Measurements from ENCODE around the gene URGCP. TPM values are rescaled to one million over a fixed set of nuclear protein-coding genes. Genes with fewer than 3 reads are reported as not detected.

The URGCP gene
- total RNA-seq, 3 donors from 2014 or later = 51.0 to 64.8 (median 60.4) TPM

DNA sequence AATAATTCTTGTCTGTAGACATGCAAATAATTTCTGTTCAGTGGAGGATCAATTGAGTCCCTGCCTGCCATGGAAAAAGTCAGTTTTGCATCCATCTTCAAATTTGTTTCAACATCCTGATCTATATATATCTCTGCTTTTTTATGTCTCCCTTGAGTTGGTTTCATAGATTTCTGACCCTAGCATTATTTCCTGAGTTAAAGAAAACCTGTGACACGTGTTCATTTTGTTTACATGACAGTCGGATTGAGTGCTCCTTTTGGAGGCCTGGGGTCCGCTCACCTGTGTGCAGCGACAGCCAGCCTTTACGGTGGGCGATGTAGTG is 37.8 kb downstream of the URGCP start:
- intact Hi-C loops (cut with DNase I, micrococcal nuclease) = no loop called here

DNA sequence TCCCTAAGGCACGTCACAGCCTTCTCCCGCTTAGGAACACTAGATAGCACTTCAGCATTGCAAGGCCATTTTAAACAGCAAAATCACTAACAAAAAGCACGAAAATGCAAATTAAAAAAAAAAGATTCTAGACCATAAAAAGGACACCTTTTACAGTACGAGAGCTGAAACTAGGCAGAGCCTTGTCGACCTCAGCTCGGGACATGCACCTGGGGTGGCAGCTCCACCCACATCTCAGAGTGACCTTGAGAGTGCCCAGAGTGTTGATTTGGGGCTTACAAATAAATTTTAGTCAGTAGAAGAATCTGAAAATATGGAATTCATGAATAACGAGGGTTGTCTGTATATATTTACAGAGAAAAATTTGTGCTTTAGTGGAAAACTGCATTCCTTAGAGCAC is 38.2 kb downstream of the URGCP start:
- Histone ChIP-seq H3K4me1 (ENCODE audit: low read depth) (peaks cover 18% of the 10 kb centered on the region), H3K4me3 (no peak overlapping the region), H3K9me3 (no peaks in the 10 kb centered on the region), H3K36me3 (ENCODE audit: low read depth) (no peaks in the 10 kb centered on the region)
- DNase-seq (peak in 1 of 3 donors; percentile 33), ATAC-seq (no peak)
- TF ChIP-seq, protein P1, sequence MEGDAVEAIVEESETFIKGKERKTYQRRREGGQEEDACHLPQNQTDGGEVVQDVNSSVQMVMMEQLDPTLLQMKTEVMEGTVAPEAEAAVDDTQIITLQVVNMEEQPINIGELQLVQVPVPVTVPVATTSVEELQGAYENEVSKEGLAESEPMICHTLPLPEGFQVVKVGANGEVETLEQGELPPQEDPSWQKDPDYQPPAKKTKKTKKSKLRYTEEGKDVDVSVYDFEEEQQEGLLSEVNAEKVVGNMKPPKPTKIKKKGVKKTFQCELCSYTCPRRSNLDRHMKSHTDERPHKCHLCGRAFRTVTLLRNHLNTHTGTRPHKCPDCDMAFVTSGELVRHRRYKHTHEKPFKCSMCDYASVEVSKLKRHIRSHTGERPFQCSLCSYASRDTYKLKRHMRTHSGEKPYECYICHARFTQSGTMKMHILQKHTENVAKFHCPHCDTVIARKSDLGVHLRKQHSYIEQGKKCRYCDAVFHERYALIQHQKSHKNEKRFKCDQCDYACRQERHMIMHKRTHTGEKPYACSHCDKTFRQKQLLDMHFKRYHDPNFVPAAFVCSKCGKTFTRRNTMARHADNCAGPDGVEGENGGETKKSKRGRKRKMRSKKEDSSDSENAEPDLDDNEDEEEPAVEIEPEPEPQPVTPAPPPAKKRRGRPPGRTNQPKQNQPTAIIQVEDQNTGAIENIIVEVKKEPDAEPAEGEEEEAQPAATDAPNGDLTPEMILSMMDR (IDR thresholded peaks at IDR 0.05) = no peak
- intact Hi-C loops (cut with DNase I, micrococcal nuclease) = no loop called here

More for the DNA sequence above, 37.8 kb downstream of the URGCP start:
- Histone ChIP-seq H3K4me3 (peak overlapping the region; percentile 57), H3K4me1 (ENCODE audit: low read depth) (peaks cover 20% of the 10 kb centered on the region), H3K9me3 (no peaks in the 10 kb centered on the region), H3K36me3 (ENCODE audit: low read depth) (no peaks in the 10 kb centered on the region)
- TF ChIP-seq, protein P1 (IDR thresholded peaks at IDR 0.05) = no peak
- DNase-seq = no peak
- ATAC-seq = peak; percentile 3

DNA sequence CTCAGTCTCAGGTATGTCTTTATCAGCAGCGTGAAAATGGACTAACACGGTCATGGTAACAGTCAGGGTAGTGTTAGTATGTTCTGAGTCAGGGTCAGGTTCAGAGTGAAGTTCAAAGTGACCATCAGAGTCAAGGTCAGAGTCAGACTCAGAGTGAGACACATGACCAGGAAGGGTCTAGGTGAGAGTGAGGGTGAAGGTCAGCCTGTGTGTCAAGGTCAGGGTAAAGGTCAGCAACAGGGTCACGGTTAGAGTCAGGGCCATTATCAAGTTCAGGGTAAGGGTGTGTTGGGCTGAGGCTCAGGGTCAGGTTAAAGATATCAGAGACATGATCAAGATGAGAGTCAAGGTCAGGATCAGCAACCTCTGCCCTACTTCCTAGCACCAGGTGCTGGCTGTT is 41.1 kb downstream of the URGCP start:
- intact Hi-C loops (cut with DNase I, micrococcal nuclease) = no loop called here
- no peak for DNase-seq
- TF ChIP-seq, protein P1 (IDR thresholded peaks at IDR 0.05) = no peak

DNA sequence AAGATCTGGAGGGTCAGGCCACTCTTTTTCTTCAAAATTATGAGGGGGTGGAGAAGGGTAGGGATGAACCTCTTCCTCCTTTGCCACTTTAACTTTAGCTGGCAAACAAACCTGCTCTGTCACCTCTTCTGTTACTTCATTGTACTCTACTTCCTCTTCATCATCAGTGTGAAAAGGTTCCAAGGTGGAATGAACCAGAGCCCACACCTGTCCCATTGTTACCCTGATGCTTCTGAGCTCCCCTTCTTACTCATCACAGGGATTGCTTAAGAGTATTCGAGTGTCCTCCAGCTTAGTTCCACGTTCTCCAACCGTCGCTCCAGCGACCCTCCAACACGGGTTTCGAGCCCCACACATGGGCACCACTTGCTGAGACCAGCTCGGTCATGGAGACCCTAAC is 42.3 kb downstream of the URGCP start:
- H3K36me3 ChIP-seq (ENCODE audit: low read depth) = no peaks in the 10 kb centered on the region
- DNase-seq (no peak), ATAC-seq (no peak)
- TF ChIP-seq, protein P1 (IDR thresholded peaks at IDR 0.05) = no peak
- H3K4me3 ChIP-seq = no peak overlapping the region
- intact Hi-C loops (cut with DNase I, micrococcal nuclease) = no loop called here
- no peaks in the 10 kb centered on the region for H3K9me3 ChIP-seq
- H3K4me1 ChIP-seq (ENCODE audit: low read depth) = peaks cover 6% of the 10 kb centered on the region

More for the DNA sequence above, 41.1 kb downstream of the URGCP start:
- H3K36me3 ChIP-seq (ENCODE audit: low read depth) = no peaks in the 10 kb centered on the region
- no peak for ATAC-seq
- no peak overlapping the region for H3K4me3 ChIP-seq
- no peaks in the 10 kb centered on the region for H3K9me3 ChIP-seq
- H3K4me1 ChIP-seq (ENCODE audit: low read depth) = peaks cover 6% of the 10 kb centered on the region

DNA sequence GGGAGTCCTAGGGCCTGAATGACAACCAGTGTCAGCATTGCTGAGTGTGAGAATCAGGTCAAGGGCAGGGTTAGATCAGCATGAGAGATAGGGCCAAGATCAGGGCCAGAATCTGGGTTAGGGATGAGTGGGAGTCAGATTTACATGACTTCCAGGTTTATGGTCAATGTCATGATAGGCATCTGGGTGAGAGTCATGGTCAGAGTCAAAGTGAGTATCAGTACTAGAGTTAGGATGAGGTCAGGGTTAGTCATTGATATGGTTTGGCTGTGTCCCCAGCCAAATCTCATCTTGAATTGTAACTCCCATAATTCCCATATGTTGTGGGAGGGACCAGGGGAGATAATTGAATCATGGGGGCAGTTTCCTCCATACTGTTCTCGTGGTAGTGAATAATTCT is 49.4 kb downstream of the URGCP start:
- Histone ChIP-seq H3K4me3 (no peak overlapping the region), H3K36me3 (ENCODE audit: low read depth) (no peaks in the 10 kb centered on the region), H3K4me1 (ENCODE audit: low read depth) (no peaks in the 10 kb centered on the region), H3K9me3 (no peaks in the 10 kb centered on the region)
- ATAC-seq (no peak), DNase-seq (no peak)
- TF ChIP-seq, protein P1 (IDR thresholded peaks at IDR 0.05) = no peak
- intact Hi-C loops (cut with DNase I, micrococcal nuclease) = no loop called here

DNA sequence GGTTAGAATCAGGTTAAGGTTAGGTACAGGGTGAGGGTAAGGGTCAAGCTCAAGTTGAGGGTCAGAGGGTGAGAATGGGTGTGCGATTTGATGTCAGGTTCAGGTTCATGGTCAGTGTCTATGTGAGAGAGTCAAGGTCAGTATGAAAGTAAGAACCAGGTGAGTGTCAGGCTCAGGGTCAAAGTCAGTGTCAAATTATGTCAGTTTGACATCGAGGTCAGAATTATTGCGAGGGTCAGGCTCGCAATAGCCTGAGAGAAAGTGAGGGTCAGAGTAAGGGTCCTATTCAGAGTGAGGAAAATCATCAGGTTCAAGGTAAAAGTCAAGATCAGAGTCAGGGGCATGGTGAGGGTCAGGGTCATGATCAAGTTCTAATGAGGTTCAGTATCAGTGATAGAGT is 50.1 kb downstream of the URGCP start:
- Histone ChIP-seq H3K4me3 (no peak overlapping the region), H3K9me3 (no peaks in the 10 kb centered on the region), H3K36me3 (ENCODE audit: low read depth) (no peaks in the 10 kb centered on the region), H3K4me1 (ENCODE audit: low read depth) (no peaks in the 10 kb centered on the region)
- TF ChIP-seq, protein P1 (IDR thresholded peaks at IDR 0.05) = no peak
- no peak for DNase-seq
- intact Hi-C loops (cut with DNase I, micrococcal nuclease) = no loop called here
- no peak for ATAC-seq
